Endodermal cell (in vitro differentiated cells): ENCODE results near the gene KLHL18. TPM values are rescaled to one million over a fixed set of nuclear protein-coding genes. Genes with fewer than 3 reads are reported as not detected.

Experiments
- DNase-seq: peaks from one replicate; pipeline ENCODE4 v3.0.0-alpha.2; 2017
- H3K27ac ChIP-seq: 2 replicates; pipeline ENCODE4 v1.5.1; 2013; ENCODE audit warnings: mild to moderate bottlenecking, low read depth, low read length, moderate library complexity
- H3K27me3 ChIP-seq: 2 replicates; pipeline ENCODE4 v1.6.1; 2013; ENCODE audit warnings: mild to moderate bottlenecking, low read length, moderate library complexity; ENCODE audit not compliant: insufficient read depth, control insufficient read depth, poor library complexity, severe bottlenecking
- H3K36me3 ChIP-seq: 2 replicates; pipeline ENCODE4 v1.7.0; 2013; ENCODE audit warnings: mild to moderate bottlenecking, low read length, moderate library complexity; ENCODE audit not compliant: control insufficient read depth, insufficient read depth
- H3K4me1 ChIP-seq: one replicate; pipeline ENCODE4 v1.7.0; 2013; ENCODE audit warnings: low read length; ENCODE audit not compliant: control insufficient read depth, insufficient read depth
- H3K4me3 ChIP-seq: 2 replicates; pipeline ENCODE4 v1.5.1; 2013; ENCODE audit warnings: mild to moderate bottlenecking, low read length, moderate library complexity
- H3K9ac ChIP-seq: 2 replicates; pipeline ENCODE4 v1.6.1; 2013; ENCODE audit warnings: mild to moderate bottlenecking, low read length, moderate library complexity; ENCODE audit not compliant: poor library complexity, severe bottlenecking; ENCODE audit errors: extremely low read depth
- H3K9me3 ChIP-seq: 2 replicates; pipeline ENCODE4 v1.6.1; 2013; ENCODE audit warnings: mild to moderate bottlenecking, low read length, moderate library complexity; ENCODE audit not compliant: control insufficient read depth
- H3K27ac Mint-ChIP-seq: 2 replicates; pipeline ENCODE4 v1.8.0; 2020; ENCODE audit warnings: mixed read lengths
- H3K27me3 Mint-ChIP-seq: 2 replicates; pipeline ENCODE4 v1.8.0; 2021; ENCODE audit warnings: mild to moderate bottlenecking, mixed read lengths; ENCODE audit not compliant: insufficient read depth
- H3K36me3 Mint-ChIP-seq: 2 replicates; pipeline ENCODE4 v1.8.0; 2020; ENCODE audit warnings: low read depth, mixed read lengths
- H3K4me1 Mint-ChIP-seq: 2 replicates; pipeline ENCODE4 v1.8.0; 2020; ENCODE audit warnings: mixed read lengths
- H3K4me3 Mint-ChIP-seq: 2 replicates; pipeline ENCODE4 v1.8.0; 2020; ENCODE audit warnings: mild to moderate bottlenecking, moderate library complexity, mixed read lengths
- H3K9me3 Mint-ChIP-seq: 2 replicates; pipeline ENCODE4 v1.8.0; 2020; ENCODE audit warnings: mild to moderate bottlenecking, mixed read lengths
- CTCF ChIP-seq: fragments of 200-600 bp; sonication (generic); conservative IDR thresholded peaks from 2 replicates; pipeline ENCODE4 v1.5.0; 2021; ENCODE audit warnings: antibody characterized with exemption, mild to moderate bottlenecking
- WGBS, 2 experiments: methylation state at CpG; one replicate each; pipeline versions ENCODE4 v1.1.5 to v1.1.7; 2013; ENCODE audit warnings: missing lambda C conversion rate in 2 of 2, mixed read lengths in 1 of 2; ENCODE audit not compliant: insufficient coverage in 1 of 2, insufficient read length in 1 of 2; 5-methylcytosine and 5-hydroxymethylcytosine counted together
- total RNA-seq, 2 donors: library from RNA; stranded (reverse); fragmentation: NEBNext Ultra II Directional in 1 of 2; extraction: Animal tissue kit (Norgen Biotek cat#: 25700) in 1 of 2; gene quantifications; 2 replicates in 1 of 2; 3 replicates in 1 of 2; pipeline ENCODE4 v1.2.1, GENCODE V29; 2021

The KLHL18 gene
- total RNA-seq, 2 donors from 2014 or later: 20.7 to 28.3 TPM

DNA sequence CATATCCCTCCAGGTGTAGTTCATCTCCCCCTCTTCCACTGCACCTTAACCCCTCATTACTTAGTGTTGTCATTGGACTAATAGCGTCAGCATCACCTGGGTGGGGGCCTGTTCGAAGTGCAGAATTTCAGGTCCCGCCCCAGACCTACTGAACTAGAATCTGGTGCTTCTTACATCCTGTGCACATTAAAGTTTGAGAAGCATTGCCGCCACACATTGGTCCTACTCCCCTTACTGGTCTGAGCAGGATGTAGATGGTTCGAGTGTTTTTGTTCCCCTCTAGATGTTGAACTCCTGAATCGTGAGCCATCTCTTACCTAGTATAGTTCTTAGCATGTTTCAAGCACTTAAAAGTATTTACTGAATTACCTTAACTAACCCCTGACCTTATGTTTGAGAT, 13.2 kb downstream of the KLHL18 start:
- DNase-seq: no peak
- Histone ChIP-seq H3K4me1 (peaks cover 5% of the 10 kb centered on the region), H3K36me3 (peaks cover 16% of the 10 kb centered on the region), H3K4me3 (no peak overlapping the region), H3K9me3 (no peaks in the 10 kb centered on the region), H3K27ac (no peak overlapping the region), H3K9ac (no peak overlapping the region), H3K27me3 (no peaks in the 10 kb centered on the region)
- WGBS, 2 experiments: 92 to 99% methylated on average over 5 to 6 of the region's 6 CpGs
- Mint-ChIP-seq H3K36me3 (peaks cover 8% of the 10 kb centered on the region), H3K27me3 (no peaks in the 10 kb centered on the region), H3K27ac (no peak overlapping the region), H3K9me3 (no peaks in the 10 kb centered on the region), H3K4me3 (no peak overlapping the region), H3K4me1 (peaks cover 8% of the 10 kb centered on the region)
- TF ChIP-seq CTCF: no peak

DNA sequence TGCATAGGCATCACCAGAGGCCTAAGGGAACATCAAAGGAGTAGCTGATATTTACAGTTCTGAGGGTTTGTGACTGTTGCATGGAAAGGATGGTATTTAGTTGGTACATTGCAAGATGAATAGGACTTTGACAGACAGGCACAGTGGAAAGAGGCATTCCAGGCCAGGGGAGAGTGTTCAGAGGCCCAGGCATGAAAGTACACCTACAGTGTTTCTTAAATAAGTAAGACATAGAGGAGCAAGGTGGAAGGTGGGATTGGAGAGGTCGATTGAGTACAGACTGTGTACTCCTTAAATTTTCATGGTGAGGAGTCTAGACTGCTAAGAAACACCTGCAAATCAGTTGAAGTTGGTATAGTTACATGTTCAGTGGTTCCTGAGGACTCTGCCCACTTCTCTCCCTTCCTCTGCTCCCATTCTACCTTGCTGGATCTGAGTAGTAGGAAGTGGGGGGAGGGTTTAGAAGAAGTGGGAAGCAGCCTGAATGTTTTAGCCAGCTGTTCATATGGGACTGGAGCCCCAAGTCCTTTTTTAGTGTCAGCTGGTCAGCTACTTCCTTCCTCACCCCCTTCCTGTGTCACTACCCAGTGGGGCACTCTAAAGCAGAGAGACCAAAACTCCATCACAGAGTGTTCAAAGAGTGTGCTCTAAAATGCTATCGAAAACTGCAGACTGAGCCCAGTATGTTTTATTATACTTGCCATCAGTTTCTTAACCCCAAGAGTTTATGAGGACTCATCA, 14.0 kb downstream of the KLHL18 start:
- Histone ChIP-seq H3K4me3 (no peak overlapping the region), H3K9me3 (no peaks in the 10 kb centered on the region), H3K9ac (no peak overlapping the region), H3K27me3 (no peaks in the 10 kb centered on the region), H3K4me1 (peaks cover 5% of the 10 kb centered on the region), H3K27ac (peak overlapping the region; percentile 61), H3K36me3 (peaks cover 17% of the 10 kb centered on the region)
- WGBS, 2 experiments: 91 to 100% methylated on average over 1 to 2 of the region's 2 CpGs
- H3K27me3 Mint-ChIP-seq: no peaks in the 10 kb centered on the region
- peaks cover 12% of the 10 kb centered on the region for H3K36me3 Mint-ChIP-seq
- H3K9me3 Mint-ChIP-seq: no peaks in the 10 kb centered on the region
- no peak for DNase-seq
- no peak overlapping the region for H3K27ac Mint-ChIP-seq
- H3K4me1 Mint-ChIP-seq: peaks cover 8% of the 10 kb centered on the region
- no peak overlapping the region for H3K4me3 Mint-ChIP-seq
- TF ChIP-seq CTCF: no peak

GRCh38 chr3:47298439-47298838, 15.7 kb downstream of the KLHL18 start:
- no peaks in the 10 kb centered on the region for H3K9me3 ChIP-seq
- H3K4me3 ChIP-seq: no peak overlapping the region
- no peak for TF ChIP-seq CTCF
- peaks cover 30% of the 10 kb centered on the region for H3K36me3 ChIP-seq
- no peak overlapping the region for H3K27ac Mint-ChIP-seq
- H3K27me3 Mint-ChIP-seq: no peaks in the 10 kb centered on the region
- DNase-seq: no peak
- H3K4me3 Mint-ChIP-seq: no peak overlapping the region
- H3K9me3 Mint-ChIP-seq: no peaks in the 10 kb centered on the region
- peaks cover 22% of the 10 kb centered on the region for H3K36me3 Mint-ChIP-seq
- no peak overlapping the region for H3K9ac ChIP-seq
- WGBS, 2 experiments: 80% methylated on average over 3 of the region's 3 CpGs; no CpG with 5 or more reads in 1 of the 2 experiments
- peaks cover 5% of the 10 kb centered on the region for H3K4me1 ChIP-seq
- no peak overlapping the region for H3K27ac ChIP-seq
- H3K27me3 ChIP-seq: no peaks in the 10 kb centered on the region
- peaks cover 8% of the 10 kb centered on the region for H3K4me1 Mint-ChIP-seq
